ENCODE measurements around the gene BRIX1.
"Not testable (repeated sequence)": the region's sequence is repeated elsewhere in the genome, so short reads cannot be mapped to it uniquely, and the experiment has no call there.

BRIX1 gene

DNA sequence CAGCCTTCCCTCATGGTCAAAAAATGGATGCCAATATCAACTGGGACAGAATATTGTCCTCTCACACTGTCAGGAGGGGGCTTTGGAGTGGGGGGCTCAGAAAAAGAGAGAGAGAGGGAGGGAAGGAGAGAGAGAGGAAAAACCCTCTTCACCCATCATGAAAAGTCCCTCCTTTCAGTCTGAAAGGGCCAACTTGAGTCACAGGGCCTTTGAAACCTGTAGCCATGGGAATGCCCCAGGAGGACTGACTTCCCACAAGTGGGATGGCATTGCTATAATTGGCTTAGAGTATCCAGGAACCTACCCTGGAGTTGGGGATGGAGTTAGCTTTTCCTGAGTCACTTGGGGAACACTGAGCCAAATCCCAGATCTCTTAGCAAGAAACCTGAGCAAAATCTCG, 55.0 kb downstream of the BRIX1 start:
- DNase-seq: no peak

DNA sequence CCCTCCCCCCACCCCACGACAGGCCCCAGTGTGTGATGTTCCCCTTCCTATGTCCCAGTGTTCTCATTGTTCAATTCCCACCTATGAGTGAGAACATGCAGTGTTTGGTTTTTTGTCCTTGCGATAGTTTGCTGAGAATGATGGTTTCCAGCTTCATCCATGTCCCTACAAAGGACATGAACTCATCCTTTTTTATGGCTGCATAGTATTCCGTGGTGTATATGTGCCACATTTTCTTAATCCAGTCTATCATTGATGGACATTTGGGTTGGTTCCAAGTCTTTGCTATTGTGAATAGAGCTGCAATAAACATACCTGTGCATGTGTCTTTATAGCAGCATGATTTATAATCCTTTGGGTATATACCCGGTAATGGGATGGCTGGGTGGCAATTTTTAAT, 56.1 kb downstream of the BRIX1 start:
- not testable (repeated sequence) for DNase-seq
